NT2/D1 (cell line): ENCODE measurements around the gene DIDO1.

ENCODE experiments used
- SUZ12 ChIP-seq: IDR thresholded peaks from 2 replicates; pipeline ENCODE4 v1.6.1; 2011; ENCODE audit not compliant: insufficient read length, insufficient read depth; ENCODE audit errors: extremely low read depth
- YY1 ChIP-seq: IDR thresholded peaks from 2 replicates; pipeline ENCODE4 v1.6.1; 2011; ENCODE audit not compliant: insufficient read length, insufficient read depth
- ZNF274 ChIP-seq: IDR thresholded peaks from 2 replicates; pipeline ENCODE4 v1.6.1; 2011; ENCODE audit warnings: mild to moderate bottlenecking, low read depth, low read length

- TF ChIP-seq ZNF274 (no peak), YY1 (no peak), SUZ12 (no peak)
These were observed 90.1 kb downstream of the DIDO1 start for GRCh38 chr20:62835931-62836861.
